Memory B cell (primary cell): ENCODE measurements around the gene EGFL8.

Source experiments
- ATAC-seq: fragments of 150-1000 bp; cut with Tn5 transposase; 2 replicates; pipeline ENCODE4 v1.10.0; 2021; ENCODE audit warnings: low read depth, mild to moderate bottlenecking, moderate library complexity
- DNase-seq, 2 donors: peaks; one replicate each; pipeline ENCODE4 v3.0.0; 2022; ENCODE audit warnings: low spot score in 2 of 2
- H3K27ac Mint-ChIP-seq: one replicate; pipeline ENCODE4 v1.8.0; 2022; ENCODE audit warnings: mild to moderate bottlenecking, moderate library complexity, mixed read lengths
- H3K27me3 Mint-ChIP-seq: one replicate; pipeline ENCODE4 v1.8.0; 2022; ENCODE audit warnings: mixed read lengths
- H3K36me3 Mint-ChIP-seq: one replicate; pipeline ENCODE4 v1.8.0; 2022; ENCODE audit warnings: mild to moderate bottlenecking, mixed read lengths
- H3K4me1 Mint-ChIP-seq: one replicate; pipeline ENCODE4 v1.8.0; 2022; ENCODE audit warnings: mixed read lengths
- H3K4me3 Mint-ChIP-seq: one replicate; pipeline ENCODE4 v1.8.0; 2022; ENCODE audit warnings: mild to moderate bottlenecking, moderate library complexity, mixed read lengths
- H3K9me3 Mint-ChIP-seq: one replicate; pipeline ENCODE4 v1.8.0; 2022; ENCODE audit warnings: mixed read lengths

Gene EGFL8

GRCh38 chr6:32215617-32216016, 51.2 kb downstream of the EGFL8 start:
- H3K4me3 Mint-ChIP-seq, result no peak overlapping the region
- peaks cover 17% of the 10 kb centered on the region for H3K4me1 Mint-ChIP-seq
- ATAC-seq (no peak), DNase-seq (no peak)
- H3K9me3 Mint-ChIP-seq, result no peaks in the 10 kb centered on the region
- no peaks in the 10 kb centered on the region for H3K27me3 Mint-ChIP-seq
- H3K36me3 Mint-ChIP-seq, result no peaks in the 10 kb centered on the region
- no peak overlapping the region for H3K27ac Mint-ChIP-seq

GRCh38 chr6:32216285-32216684, 51.9 kb downstream of the EGFL8 start:
- Mint-ChIP-seq H3K36me3 (no peaks in the 10 kb centered on the region), H3K4me1 (peaks cover 17% of the 10 kb centered on the region), H3K9me3 (no peaks in the 10 kb centered on the region), H3K27me3 (no peaks in the 10 kb centered on the region), H3K27ac (no peak overlapping the region), H3K4me3 (no peak overlapping the region)
- no peak for DNase-seq
- no peak for ATAC-seq

GRCh38 chr6:32216998-32217397, 52.6 kb downstream of the EGFL8 start:
- Mint-ChIP-seq H3K4me1 (peaks cover 21% of the 10 kb centered on the region), H3K36me3 (no peaks in the 10 kb centered on the region), H3K27me3 (no peaks in the 10 kb centered on the region), H3K9me3 (no peaks in the 10 kb centered on the region), H3K27ac (no peak overlapping the region), H3K4me3 (no peak overlapping the region)
- ATAC-seq (no peak), DNase-seq (no peak)
